A549 (cell line): Measurements from ENCODE around the gene CCDC92B.

Experiments
- CBX8 ChIP-seq: fragments of 200-600 bp; sonication (generic); IDR thresholded peaks from 2 replicates; pipeline ENCODE4 v1.6.1; 2016
- CTCF ChIP-seq: fragments of >200 bp; sonication (Bioruptor Twin); formaldehyde crosslinking; IDR thresholded peaks from 3 replicates; pipeline ENCODE4 v1.5.1; 2016
- KDM5A ChIP-seq: fragments of 200-600 bp; sonication (generic); IDR thresholded peaks from 2 replicates; pipeline ENCODE4 v1.6.1; 2016; ENCODE audit warnings: antibody characterized with exemption, mild to moderate bottlenecking
- MAZ ChIP-seq: fragments of 150-350 bp; IDR thresholded peaks from 2 replicates; pipeline ENCODE4 v1.6.1; 2014; ENCODE audit warnings: antibody characterized with exemption, low read depth, low read length, borderline replicate concordance
- POLR2A ChIP-seq: IDR thresholded peaks from 2 replicates; pipeline ENCODE4 v1.6.1; 2012; ENCODE audit warnings: mild to moderate bottlenecking, low read length
- TF ChIP-seq, protein P1 (sequence below): fragments of >200 bp; sonication (Bioruptor Twin); formaldehyde crosslinking; IDR thresholded peaks from 3 replicates; pipeline ENCODE4 v1.6.1; 2016

GRCh38 chr17:2681650-2682049, 67.8 kb downstream of the CCDC92B start:
- TF ChIP-seq CTCF (no peak), CBX8 (no peak), POLR2A (no peak), KDM5A (no peak), MAZ (no peak)
- TF ChIP-seq, protein P1, sequence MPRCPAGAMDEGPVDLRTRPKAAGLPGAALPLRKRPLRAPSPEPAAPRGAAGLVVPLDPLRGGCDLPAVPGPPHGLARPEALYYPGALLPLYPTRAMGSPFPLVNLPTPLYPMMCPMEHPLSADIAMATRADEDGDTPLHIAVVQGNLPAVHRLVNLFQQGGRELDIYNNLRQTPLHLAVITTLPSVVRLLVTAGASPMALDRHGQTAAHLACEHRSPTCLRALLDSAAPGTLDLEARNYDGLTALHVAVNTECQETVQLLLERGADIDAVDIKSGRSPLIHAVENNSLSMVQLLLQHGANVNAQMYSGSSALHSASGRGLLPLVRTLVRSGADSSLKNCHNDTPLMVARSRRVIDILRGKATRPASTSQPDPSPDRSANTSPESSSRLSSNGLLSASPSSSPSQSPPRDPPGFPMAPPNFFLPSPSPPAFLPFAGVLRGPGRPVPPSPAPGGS, result no peak
